Measurements from ENCODE around the gene CCSAP.

DNA sequence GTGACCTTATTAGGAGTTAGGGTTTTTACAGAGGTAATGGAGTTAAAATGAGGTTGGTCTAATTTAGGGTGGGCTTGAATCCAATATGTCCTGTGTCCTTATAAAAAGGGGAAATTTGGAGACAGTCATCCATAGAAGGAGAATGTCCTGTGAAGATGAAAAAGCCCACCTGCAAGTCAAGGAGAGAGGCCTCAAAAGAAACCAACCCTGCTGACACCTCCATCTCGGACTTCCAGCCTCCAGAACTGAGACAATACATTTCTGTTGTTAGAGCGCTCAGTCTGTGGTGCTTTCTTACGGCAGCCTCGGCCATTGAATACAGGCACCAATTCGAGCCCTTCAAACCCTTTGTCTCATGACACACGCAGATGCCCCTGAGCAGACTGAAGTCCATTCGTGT lies 47.3 kb upstream of the CCSAP start:
- TF ChIP-seq, protein P1, sequence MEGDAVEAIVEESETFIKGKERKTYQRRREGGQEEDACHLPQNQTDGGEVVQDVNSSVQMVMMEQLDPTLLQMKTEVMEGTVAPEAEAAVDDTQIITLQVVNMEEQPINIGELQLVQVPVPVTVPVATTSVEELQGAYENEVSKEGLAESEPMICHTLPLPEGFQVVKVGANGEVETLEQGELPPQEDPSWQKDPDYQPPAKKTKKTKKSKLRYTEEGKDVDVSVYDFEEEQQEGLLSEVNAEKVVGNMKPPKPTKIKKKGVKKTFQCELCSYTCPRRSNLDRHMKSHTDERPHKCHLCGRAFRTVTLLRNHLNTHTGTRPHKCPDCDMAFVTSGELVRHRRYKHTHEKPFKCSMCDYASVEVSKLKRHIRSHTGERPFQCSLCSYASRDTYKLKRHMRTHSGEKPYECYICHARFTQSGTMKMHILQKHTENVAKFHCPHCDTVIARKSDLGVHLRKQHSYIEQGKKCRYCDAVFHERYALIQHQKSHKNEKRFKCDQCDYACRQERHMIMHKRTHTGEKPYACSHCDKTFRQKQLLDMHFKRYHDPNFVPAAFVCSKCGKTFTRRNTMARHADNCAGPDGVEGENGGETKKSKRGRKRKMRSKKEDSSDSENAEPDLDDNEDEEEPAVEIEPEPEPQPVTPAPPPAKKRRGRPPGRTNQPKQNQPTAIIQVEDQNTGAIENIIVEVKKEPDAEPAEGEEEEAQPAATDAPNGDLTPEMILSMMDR (IDR thresholded peaks at IDR 0.05): no peak
- no peak for TF ChIP-seq EZH2 (IDR thresholded peaks at IDR 0.05)
- no peak for TF ChIP-seq EZH2phosphoT487 (IDR thresholded peaks at IDR 0.05)

All from neural progenitor cell (in vitro differentiated cells).